ENCODE measurements around the gene CDC42BPA. TPM values are rescaled to one million over a fixed set of nuclear protein-coding genes. Genes with fewer than 3 reads are reported as not detected.

The CDC42BPA gene
- total and polyA plus RNA-seq, 2 of the 8 experiments (the other 6 are each of a cell fraction or from before 2014, with no cell fraction given): 7.1 to 28.5 TPM

DNA sequence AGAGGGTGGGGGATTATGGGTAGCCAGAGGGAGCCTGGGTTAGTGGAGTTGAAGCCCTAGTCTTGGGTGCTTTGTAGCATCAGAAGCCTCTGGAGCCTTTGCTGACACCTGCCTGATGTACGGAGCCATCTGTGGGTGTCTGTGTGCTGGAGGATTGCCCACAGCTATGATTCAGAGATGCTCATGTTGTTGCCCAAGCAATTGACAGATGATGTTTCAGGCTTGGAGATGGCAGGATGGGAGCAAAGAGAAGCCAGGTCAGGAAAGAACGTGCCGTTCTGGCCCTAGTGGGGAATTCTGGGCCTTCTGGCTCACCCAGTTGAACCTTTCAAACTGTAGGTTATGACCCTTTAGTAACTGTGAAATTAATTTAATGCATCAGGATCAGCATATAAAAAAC is 350.6 kb downstream of the CDC42BPA start:
- Histone ChIP-seq H2BK12ac (ENCODE audit: low read depth, low read length) (no peak overlapping the region), H3K4me2 (ENCODE audit: insufficient read depth in 1 of 2, low read depth in 2 of 2, low read length in 2 of 2) (no peak overlapping the region), H3K36me3 (ENCODE audit: control insufficient read depth in 2 of 4, insufficient read depth in 4 of 4, low read length in 3 of 4) (peaks cover 0 to 5% (median 0%) of the 10 kb centered on the region in 4 experiments; a peak in 3 of 8 replicates), H3K79me1 (ENCODE audit: low read depth, low read length) (no peaks in the 10 kb centered on the region; the same call in 1 of the 2 replicates), H3K23me2 (ENCODE audit: low read depth, low read length) (no peaks in the 10 kb centered on the region), H3K27ac (ENCODE audit: low read depth, low read length) (no peak overlapping the region), H3K9me3 (ENCODE audit: insufficient read depth in 2 of 2, low read depth in 1 of 2, low read length in 1 of 2) (peaks cover 0 to 6% of the 10 kb centered on the region in 2 experiments; a peak in 1 of 4 replicates), H2BK15ac (ENCODE audit: low read length) (no peak overlapping the region), H2AK5ac (ENCODE audit: low read depth, low read length) (no peak overlapping the region), H4K91ac (replicated peaks; ENCODE audit: insufficient read length, low read length) (no peak overlapping the region), H3K27me3 (replicated peaks in 1 of 4; ENCODE audit: control insufficient read depth in 3 of 4, extremely low read depth in 1 of 4, insufficient read depth in 3 of 4, low read length in 3 of 4) (no peaks in the 10 kb centered on the region), H3K56ac (replicated peaks; ENCODE audit: insufficient read length, low read depth, low read length) (no peak overlapping the region), H3K9ac (replicated peaks in 1 of 4; ENCODE audit: extremely low read depth in 1 of 4, low read depth in 3 of 4, low read length in 3 of 4) (no peak overlapping the region), H3K4me3 (ENCODE audit: extremely low read depth in 1 of 4, insufficient read depth in 2 of 4, low read depth in 3 of 4, low read length in 4 of 4) (no peak overlapping the region), H4K8ac (ENCODE audit: extremely low read depth, insufficient read depth, low read length) (no peak overlapping the region), H3K4me1 (replicated peaks in 1 of 4; ENCODE audit: control insufficient read depth in 3 of 4, insufficient read depth in 4 of 4, low read length in 3 of 4) (no peaks in the 10 kb centered on the region), H4K20me1 (replicated peaks in 1 of 2; ENCODE audit: control insufficient read depth in 1 of 2, insufficient read depth in 2 of 2, low read length in 2 of 2) (peaks cover 0 to 2% of the 10 kb centered on the region in 2 experiments), H2BK5ac (ENCODE audit: low read depth, low read length) (no peak overlapping the region), H3K23ac (ENCODE audit: insufficient read length) (no peak overlapping the region), H3K14ac (ENCODE audit: insufficient read length) (no peak overlapping the region), H2AFZ (ENCODE audit: low read length) (no peak overlapping the region), H3K4ac (replicated peaks; ENCODE audit: insufficient read length, low read depth, low read length) (no peak overlapping the region), H2BK20ac (ENCODE audit: low read length) (no peak overlapping the region), H3K18ac (ENCODE audit: extremely low read depth, low read length) (no peak overlapping the region), H2BK120ac (replicated peaks; ENCODE audit: low read depth, low read length) (no peak overlapping the region), H4K5ac (ENCODE audit: insufficient read length, low read depth, low read length) (no peak overlapping the region), H3K79me2 (ENCODE audit: control insufficient read depth in 1 of 2, insufficient read depth in 2 of 2, low read length in 2 of 2) (no peaks in the 10 kb centered on the region)
- no peak for FAIRE-seq
- ChIA-PET CTCF (ENCODE audit: partially characterized antibody) (interaction anchor here (0.5 to 1.5 kb wide), 4 partner anchors 24 to 555 kb away, joined by 4 to 6 read pairs (median 5); no protein-coding TSS in a partner anchor), POLR2A (ENCODE audit: partially characterized antibody) (no interaction called here)
- DNase-seq (ENCODE audit: low read depth in 1 of 2, low spot score in 2 of 2): no peak
- WGBS, 2 experiments (ENCODE audit: extremely low coverage in 1 of 2, insufficient coverage in 1 of 2, insufficient read length in 1 of 2, insufficient replicate concordance in 2 of 2, low coverage in 1 of 2, low lambda C conversion rate in 2 of 2, missing lambda C conversion rate in 1 of 2): 88% methylated on average over 3 of the region's 3 CpGs; no CpG with 5 or more reads in 1 of the 2 experiments
- TF ChIP-seq SP2 (IDR thresholded peaks at IDR 0.05; ENCODE audit: low read length) (no peak), EGR1 (IDR thresholded peaks at IDR 0.05; ENCODE audit: borderline replicate concordance, low read depth, low read length) (no peak), POLR2AphosphoS5 (IDR thresholded peaks at IDR 0.05; ENCODE audit: low read depth, low read length) (no peak), RXRA (IDR thresholded peaks at IDR 0.05; ENCODE audit: insufficient read depth, low read depth, low read length) (no peak), CHD2 (IDR thresholded peaks at IDR 0.05; ENCODE audit: low read length) (no peak), HDAC6 (IDR thresholded peaks at IDR 0.05; ENCODE audit: low read depth, low read length) (no peak), JUND (IDR thresholded peaks at IDR 0.05; ENCODE audit: low read length) (no peak), FOSL1 (IDR thresholded peaks at IDR 0.05; ENCODE audit: insufficient read depth, low read depth, low read length) (no peak), TBP (IDR thresholded peaks at IDR 0.05; ENCODE audit: low read depth, low read length) (no peak), KDM4A (IDR thresholded peaks at IDR 0.05; ENCODE audit: low read depth, low read length, severe bottlenecking) (no peak)
- TF ChIP-seq, protein P1, sequence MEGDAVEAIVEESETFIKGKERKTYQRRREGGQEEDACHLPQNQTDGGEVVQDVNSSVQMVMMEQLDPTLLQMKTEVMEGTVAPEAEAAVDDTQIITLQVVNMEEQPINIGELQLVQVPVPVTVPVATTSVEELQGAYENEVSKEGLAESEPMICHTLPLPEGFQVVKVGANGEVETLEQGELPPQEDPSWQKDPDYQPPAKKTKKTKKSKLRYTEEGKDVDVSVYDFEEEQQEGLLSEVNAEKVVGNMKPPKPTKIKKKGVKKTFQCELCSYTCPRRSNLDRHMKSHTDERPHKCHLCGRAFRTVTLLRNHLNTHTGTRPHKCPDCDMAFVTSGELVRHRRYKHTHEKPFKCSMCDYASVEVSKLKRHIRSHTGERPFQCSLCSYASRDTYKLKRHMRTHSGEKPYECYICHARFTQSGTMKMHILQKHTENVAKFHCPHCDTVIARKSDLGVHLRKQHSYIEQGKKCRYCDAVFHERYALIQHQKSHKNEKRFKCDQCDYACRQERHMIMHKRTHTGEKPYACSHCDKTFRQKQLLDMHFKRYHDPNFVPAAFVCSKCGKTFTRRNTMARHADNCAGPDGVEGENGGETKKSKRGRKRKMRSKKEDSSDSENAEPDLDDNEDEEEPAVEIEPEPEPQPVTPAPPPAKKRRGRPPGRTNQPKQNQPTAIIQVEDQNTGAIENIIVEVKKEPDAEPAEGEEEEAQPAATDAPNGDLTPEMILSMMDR (IDR thresholded peaks at IDR 0.05; ENCODE audit: control extremely low read depth in 1 of 3, insufficient read depth in 1 of 3, low read depth in 1 of 3, low read length in 3 of 3): no peak
- TF ChIP-seq, protein P2, sequence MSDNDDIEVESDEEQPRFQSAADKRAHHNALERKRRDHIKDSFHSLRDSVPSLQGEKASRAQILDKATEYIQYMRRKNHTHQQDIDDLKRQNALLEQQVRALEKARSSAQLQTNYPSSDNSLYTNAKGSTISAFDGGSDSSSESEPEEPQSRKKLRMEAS (IDR thresholded peaks at IDR 0.05): no peak

Measured in H1 (cell line).